Neural cell (in vitro differentiated cells): ENCODE results near the gene FGF11. TPM values are rescaled to one million over a fixed set of nuclear protein-coding genes. Genes with fewer than 3 reads are reported as not detected.
"Not testable (repeated sequence)": the region's sequence is repeated elsewhere in the genome, so short reads cannot be mapped to it uniquely, and the experiment has no call there.

Experiments
- H2AFZ ChIP-seq: fragments of 200-600, 300-800 bp; sonication (generic), shearing (Covaris generic); 2 replicates; pipeline ENCODE4 v1.6.0; 2014; ENCODE audit warnings: low read depth, mild to moderate bottlenecking, antibody characterized with exemption, low read length, moderate library complexity
- H3F3A ChIP-seq: fragments of 200-600 bp; shearing (Covaris generic); 2 replicates; pipeline ENCODE4 v1.6.1; 2016; ENCODE audit warnings: mild to moderate bottlenecking, moderate library complexity, mixed read lengths, antibody characterized with exemption, low read length; ENCODE audit not compliant: insufficient read depth, poor library complexity, severe bottlenecking
- H3K27ac ChIP-seq: fragments of 200-600, 300-800 bp; sonication (generic), shearing (Covaris generic); 2 replicates; pipeline ENCODE4 v1.5.1; 2014; ENCODE audit warnings: mild to moderate bottlenecking, low read length, moderate library complexity
- H3K27me3 ChIP-seq: fragments of 300-800, 200-600 bp; sonication (generic), shearing (Covaris generic); 2 replicates; pipeline ENCODE4 v1.6.0; 2014; ENCODE audit warnings: mild to moderate bottlenecking, low read depth, low read length, moderate library complexity; ENCODE audit not compliant: insufficient read depth
- H3K36me3 ChIP-seq: fragments of 300-800, 200-600 bp; sonication (generic), shearing (Covaris generic); 2 replicates; pipeline ENCODE4 v1.5.1; 2014; ENCODE audit warnings: mild to moderate bottlenecking, antibody characterized with exemption, low read length, moderate library complexity; ENCODE audit not compliant: insufficient read depth
- H3K4me2 ChIP-seq: fragments of 300-800, 200-600 bp; sonication (generic), shearing (Covaris generic); 2 replicates; pipeline ENCODE4 v1.6.0; 2014; ENCODE audit warnings: mild to moderate bottlenecking, low read length
- H3K4me3 ChIP-seq: fragments of 300-800, 200-600 bp; sonication (generic), shearing (Covaris generic); 2 replicates; pipeline ENCODE4 v1.5.1; 2014; ENCODE audit warnings: mild to moderate bottlenecking, low read length, moderate library complexity
- H3K79me2 ChIP-seq: fragments of 200-600 bp; shearing (Covaris generic); replicated peaks from 2 replicates; pipeline ENCODE4 v1.6.0; 2014; ENCODE audit warnings: mild to moderate bottlenecking, low read length, moderate library complexity; ENCODE audit not compliant: insufficient read depth
- H3K9ac ChIP-seq: fragments of 300-800, 200-600 bp; sonication (generic), shearing (Covaris generic); 2 replicates; pipeline ENCODE4 v1.6.1; 2016; ENCODE audit warnings: mild to moderate bottlenecking, low read length, mixed read lengths
- H3K9me2 ChIP-seq: fragments of 200-600 bp; shearing (Covaris generic); 2 replicates; pipeline ENCODE4 v1.6.1; 2016; ENCODE audit warnings: mild to moderate bottlenecking, low read length, mixed read lengths; ENCODE audit not compliant: insufficient read depth
- H3K9me3 ChIP-seq: fragments of 200-600, 300-800 bp; sonication (generic), shearing (Covaris generic); 2 replicates; pipeline ENCODE4 v1.6.1; 2016; ENCODE audit warnings: mild to moderate bottlenecking, mixed run types, low read length, moderate library complexity, mixed read lengths
- H4K20me1 ChIP-seq: fragments of 200-600 bp; shearing (Covaris generic); 2 replicates; pipeline ENCODE4 v1.6.1; 2016; ENCODE audit warnings: mild to moderate bottlenecking, mixed run types; ENCODE audit not compliant: insufficient read depth
- EZH2 ChIP-seq: fragments of 200-600, 300-800 bp; shearing (Covaris generic), sonication (generic); IDR thresholded peaks from 2 replicates; pipeline ENCODE4 v1.6.1; 2014; ENCODE audit warnings: antibody characterized with exemption, low read length, borderline replicate concordance, mild to moderate bottlenecking; ENCODE audit not compliant: insufficient read depth, poor library complexity, severe bottlenecking
- POLR2AphosphoS5 ChIP-seq: IDR thresholded peaks from 2 replicates; pipeline ENCODE4 v1.6.1; 2012
- TAF1 ChIP-seq: IDR thresholded peaks from 2 replicates; pipeline ENCODE4 v1.6.1; 2012; ENCODE audit warnings: low read depth
- polyA plus RNA-seq: library from polyadenylated mRNA; depleted of rRNA; stranded (reverse); fragments of >200 nt; gene quantifications from 2 replicates; pipeline ENCODE4 v1.2.3, GENCODE V29; 2014
- TF ChIP-seq, protein P1 (sequence below): IDR thresholded peaks from 2 replicates; pipeline ENCODE4 v1.6.1; 2012; ENCODE audit warnings: borderline replicate concordance
- TF ChIP-seq, protein P2 (sequence below): fragments of 450-650 bp; IDR thresholded peaks from 2 replicates; pipeline ENCODE4 v1.5.1; 2014; ENCODE audit warnings: antibody characterized with exemption, mild to moderate bottlenecking, moderate library complexity; ENCODE audit not compliant: poor library complexity, severe bottlenecking

The FGF11 gene
- polyA plus RNA-seq, 1 donor from 2014 or later, result 16.4 TPM

DNA sequence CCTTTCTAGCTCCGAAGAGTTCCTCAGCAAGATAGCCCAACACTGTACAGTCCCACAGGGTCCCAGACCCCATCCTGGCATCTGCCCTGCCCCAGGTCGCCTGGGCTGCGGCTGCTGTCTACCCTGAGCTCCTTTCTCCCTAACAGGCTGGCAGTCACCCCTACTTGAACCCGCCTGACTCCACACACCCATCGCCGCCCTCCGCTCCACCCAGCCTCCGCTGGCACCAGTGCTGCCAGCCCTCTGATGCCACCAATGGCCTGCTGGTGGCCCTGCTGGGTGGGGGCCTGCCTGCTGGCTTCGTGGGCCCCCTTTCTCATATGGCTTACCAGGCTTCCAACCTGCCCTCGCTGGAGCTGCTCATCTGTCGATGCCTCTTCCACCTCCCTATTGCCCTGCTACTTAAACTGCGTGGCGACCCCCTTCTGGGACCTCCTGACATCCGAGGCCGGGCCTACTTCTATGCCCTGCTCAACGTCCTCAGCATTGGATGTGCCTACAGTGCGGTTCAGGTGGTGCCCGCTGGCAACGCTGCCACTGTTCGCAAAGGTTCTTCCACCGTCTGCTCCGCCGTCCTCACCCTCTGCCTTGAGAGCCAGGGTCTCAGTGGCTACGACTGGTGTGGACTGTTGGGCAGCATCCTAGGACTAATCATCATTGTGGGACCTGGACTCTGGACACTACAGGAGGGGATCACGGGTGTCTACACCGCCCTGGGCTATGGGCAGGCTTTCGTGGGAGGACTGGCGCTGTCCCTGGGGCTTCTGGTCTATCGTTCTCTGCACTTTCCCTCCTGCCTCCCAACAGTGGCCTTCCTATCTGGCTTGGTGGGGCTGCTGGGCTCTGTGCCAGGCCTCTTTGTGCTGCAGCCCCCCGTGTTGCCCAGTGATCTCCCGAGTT, 42.8 kb downstream of the FGF11 start:
- H3K9me2 ChIP-seq, H4K20me1 ChIP-seq, H3K4me2 ChIP-seq, H3K36me3 ChIP-seq, H3K4me3 ChIP-seq, H3K9me3 ChIP-seq, H3F3A ChIP-seq, H2AFZ ChIP-seq, H3K27me3 ChIP-seq: not testable (repeated sequence)
- Histone ChIP-seq H3K79me2 (peaks cover 53% of the 10 kb centered on the region), H3K9ac (peak overlapping the region; percentile 98), H3K27ac (peak overlapping the region; percentile 100)

DNA sequence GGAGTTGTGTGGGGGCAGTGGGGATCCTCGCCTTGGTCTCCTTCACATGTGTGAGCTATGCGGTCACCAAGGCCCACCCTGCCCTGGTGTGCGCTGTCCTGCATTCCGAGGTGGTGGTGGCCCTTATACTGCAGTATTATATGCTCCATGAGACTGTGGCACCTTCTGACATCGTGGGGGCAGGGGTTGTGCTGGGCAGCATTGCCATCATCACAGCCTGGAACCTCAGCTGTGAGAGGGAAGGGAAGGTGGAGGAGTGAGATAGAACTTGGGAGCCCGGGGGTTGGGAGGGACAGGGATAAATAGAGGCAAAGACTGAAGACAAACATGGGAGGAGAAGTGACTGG, 43.4 kb downstream of the FGF11 start:
- peak overlapping the region; percentile 96 for H3K4me3 ChIP-seq
- H3K27me3 ChIP-seq, H3K4me2 ChIP-seq, H3K9me2 ChIP-seq, H2AFZ ChIP-seq, H4K20me1 ChIP-seq, H3K9me3 ChIP-seq, H3F3A ChIP-seq, H3K36me3 ChIP-seq: not testable (repeated sequence)
- peak overlapping the region; percentile 100 for H3K27ac ChIP-seq
- peaks cover 53% of the 10 kb centered on the region for H3K79me2 ChIP-seq
- peak overlapping the region; percentile 98 for H3K9ac ChIP-seq

DNA sequence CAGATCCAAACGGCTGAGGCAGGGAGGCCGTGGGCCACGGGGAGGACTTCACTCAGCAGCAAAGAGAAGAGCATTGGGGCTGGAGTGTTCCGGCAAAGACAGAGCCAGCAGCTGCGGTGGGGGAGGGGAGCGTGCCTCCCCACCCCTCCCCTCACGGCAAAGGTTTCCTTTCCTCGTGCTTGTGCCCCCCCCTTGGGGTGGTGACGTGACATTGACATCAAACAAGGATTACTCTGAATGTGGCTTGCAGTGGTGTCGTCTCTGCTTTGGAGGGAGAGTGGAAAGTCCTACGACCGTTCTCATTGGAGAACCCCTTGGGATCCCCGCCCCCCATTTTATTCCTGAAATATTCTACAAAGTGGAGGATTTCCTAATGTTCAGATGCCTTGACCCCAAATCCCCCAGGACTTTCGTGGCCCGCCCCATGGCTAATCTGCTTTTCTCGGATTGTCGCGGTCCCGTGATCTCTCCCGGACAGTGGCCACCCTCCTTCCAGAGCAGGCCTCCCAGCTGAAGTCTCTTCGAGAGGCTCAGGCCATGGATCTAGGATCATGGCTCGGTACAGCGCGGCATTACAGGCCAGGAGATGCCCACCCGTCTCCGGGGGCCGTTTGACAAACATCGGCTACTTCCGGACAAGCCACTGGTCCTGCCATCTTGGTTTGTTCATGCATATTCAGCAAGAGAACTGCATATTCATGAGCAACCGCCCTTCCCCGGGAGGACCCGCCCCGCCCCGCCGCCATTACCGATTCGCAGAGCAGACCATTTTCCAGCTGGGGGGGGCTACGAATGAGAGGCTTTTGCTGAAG, 44.1 kb downstream of the FGF11 start:
- H3K36me3 ChIP-seq, result no peaks in the 10 kb centered on the region
- H3K9me2 ChIP-seq, result no peaks in the 10 kb centered on the region
- H3K79me2 ChIP-seq, result peaks cover 50% of the 10 kb centered on the region
- peak overlapping the region; percentile 96 for H3K4me3 ChIP-seq
- peak overlapping the region; percentile 98 for H3K4me2 ChIP-seq
- no peaks in the 10 kb centered on the region for H3K27me3 ChIP-seq
- H3K9ac ChIP-seq, result peak overlapping the region; percentile 98
- H3K9me3 ChIP-seq, result no peaks in the 10 kb centered on the region
- peak overlapping the region; percentile 100 for H3K27ac ChIP-seq
- H2AFZ ChIP-seq, result peak overlapping the region; percentile 91
- TF ChIP-seq, protein P1, sequence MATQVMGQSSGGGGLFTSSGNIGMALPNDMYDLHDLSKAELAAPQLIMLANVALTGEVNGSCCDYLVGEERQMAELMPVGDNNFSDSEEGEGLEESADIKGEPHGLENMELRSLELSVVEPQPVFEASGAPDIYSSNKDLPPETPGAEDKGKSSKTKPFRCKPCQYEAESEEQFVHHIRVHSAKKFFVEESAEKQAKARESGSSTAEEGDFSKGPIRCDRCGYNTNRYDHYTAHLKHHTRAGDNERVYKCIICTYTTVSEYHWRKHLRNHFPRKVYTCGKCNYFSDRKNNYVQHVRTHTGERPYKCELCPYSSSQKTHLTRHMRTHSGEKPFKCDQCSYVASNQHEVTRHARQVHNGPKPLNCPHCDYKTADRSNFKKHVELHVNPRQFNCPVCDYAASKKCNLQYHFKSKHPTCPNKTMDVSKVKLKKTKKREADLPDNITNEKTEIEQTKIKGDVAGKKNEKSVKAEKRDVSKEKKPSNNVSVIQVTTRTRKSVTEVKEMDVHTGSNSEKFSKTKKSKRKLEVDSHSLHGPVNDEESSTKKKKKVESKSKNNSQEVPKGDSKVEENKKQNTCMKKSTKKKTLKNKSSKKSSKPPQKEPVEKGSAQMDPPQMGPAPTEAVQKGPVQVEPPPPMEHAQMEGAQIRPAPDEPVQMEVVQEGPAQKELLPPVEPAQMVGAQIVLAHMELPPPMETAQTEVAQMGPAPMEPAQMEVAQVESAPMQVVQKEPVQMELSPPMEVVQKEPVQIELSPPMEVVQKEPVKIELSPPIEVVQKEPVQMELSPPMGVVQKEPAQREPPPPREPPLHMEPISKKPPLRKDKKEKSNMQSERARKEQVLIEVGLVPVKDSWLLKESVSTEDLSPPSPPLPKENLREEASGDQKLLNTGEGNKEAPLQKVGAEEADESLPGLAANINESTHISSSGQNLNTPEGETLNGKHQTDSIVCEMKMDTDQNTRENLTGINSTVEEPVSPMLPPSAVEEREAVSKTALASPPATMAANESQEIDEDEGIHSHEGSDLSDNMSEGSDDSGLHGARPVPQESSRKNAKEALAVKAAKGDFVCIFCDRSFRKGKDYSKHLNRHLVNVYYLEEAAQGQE, result peak; percentile 82
- TF ChIP-seq, protein P2, sequence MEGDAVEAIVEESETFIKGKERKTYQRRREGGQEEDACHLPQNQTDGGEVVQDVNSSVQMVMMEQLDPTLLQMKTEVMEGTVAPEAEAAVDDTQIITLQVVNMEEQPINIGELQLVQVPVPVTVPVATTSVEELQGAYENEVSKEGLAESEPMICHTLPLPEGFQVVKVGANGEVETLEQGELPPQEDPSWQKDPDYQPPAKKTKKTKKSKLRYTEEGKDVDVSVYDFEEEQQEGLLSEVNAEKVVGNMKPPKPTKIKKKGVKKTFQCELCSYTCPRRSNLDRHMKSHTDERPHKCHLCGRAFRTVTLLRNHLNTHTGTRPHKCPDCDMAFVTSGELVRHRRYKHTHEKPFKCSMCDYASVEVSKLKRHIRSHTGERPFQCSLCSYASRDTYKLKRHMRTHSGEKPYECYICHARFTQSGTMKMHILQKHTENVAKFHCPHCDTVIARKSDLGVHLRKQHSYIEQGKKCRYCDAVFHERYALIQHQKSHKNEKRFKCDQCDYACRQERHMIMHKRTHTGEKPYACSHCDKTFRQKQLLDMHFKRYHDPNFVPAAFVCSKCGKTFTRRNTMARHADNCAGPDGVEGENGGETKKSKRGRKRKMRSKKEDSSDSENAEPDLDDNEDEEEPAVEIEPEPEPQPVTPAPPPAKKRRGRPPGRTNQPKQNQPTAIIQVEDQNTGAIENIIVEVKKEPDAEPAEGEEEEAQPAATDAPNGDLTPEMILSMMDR, result no peak
- TF ChIP-seq TAF1 (peak; percentile 71), EZH2 (no peak), POLR2AphosphoS5 (peak; percentile 33)
- H4K20me1 ChIP-seq, result no peaks in the 10 kb centered on the region
- H3F3A ChIP-seq, result no peaks in the 10 kb centered on the region
